Vagina (tissue), 2 donors: ENCODE measurements around the gene ZMYND11. TPM values are rescaled to one million over a fixed set of nuclear protein-coding genes. Genes with fewer than 3 reads are reported as not detected.
"Not testable (repeated sequence)": the region's sequence is repeated elsewhere in the genome, so short reads cannot be mapped to it uniquely, and the experiment has no call there.

Experiments used
- DNase-seq, 2 donors: peaks; one replicate each; pipeline ENCODE4 v3.0.0-alpha.2; 2017; ENCODE audit errors: extremely low spot score in 2 of 2
- H3K27ac ChIP-seq: fragments of 200-600 bp; sonication (generic); one replicate; pipeline ENCODE4 v1.5.1; 2019
- H3K27me3 ChIP-seq: fragments of 200-600 bp; sonication (generic); one replicate; pipeline ENCODE4 v1.5.1; 2019
- H3K36me3 ChIP-seq, 2 donors: fragments of 200-600 bp; sonication (generic); one replicate each; pipeline ENCODE4 v1.5.1; 2017 to 2019
- H3K4me1 ChIP-seq: fragments of 200-600 bp; sonication (generic); one replicate; pipeline ENCODE4 v1.5.1; 2019
- H3K4me3 ChIP-seq, 2 donors: fragments of 200-600 bp; sonication (generic); 1 replicate in 1 of 2; 2 replicates in 1 of 2; pipeline ENCODE4 v1.5.1; 2016 to 2019
- H3K9me3 ChIP-seq: fragments of 200-600 bp; sonication (generic); one replicate; pipeline ENCODE4 v1.5.1; 2019
- POLR2A ChIP-seq, 2 donors: fragments of 450-650 bp; IDR thresholded peaks; one replicate each; pipeline ENCODE4 v1.6.1; 2017; ENCODE audit warnings: antibody characterized with exemption in 2 of 2, mild to moderate bottlenecking in 2 of 2, moderate library complexity in 2 of 2
- POLR2AphosphoS5 ChIP-seq, 2 donors: sonication (generic); formaldehyde crosslinking; IDR thresholded peaks; one replicate each; pipeline ENCODE4 v1.9.0; 2017; ENCODE audit warnings: antibody characterized with exemption in 2 of 2, mild to moderate bottlenecking in 2 of 2, low read depth in 1 of 2; ENCODE audit not compliant: insufficient read depth in 1 of 2
- intact Hi-C: fragments of 100-400 bp; cut with DNase I; formaldehyde crosslinking; loops from one replicate; pipeline ENCODE4 v1.15.1; 2023
- total RNA-seq: library from RNA; depleted of rRNA; stranded (reverse); fragments of >200 nt; gene quantifications from one replicate; pipeline ENCODE4 v1.2.3, GENCODE V29; 2016
- TF ChIP-seq, protein P1 (sequence below), 3 experiments: fragments of 450-650 bp in 2 of 3; fragments of 200-600 bp in 1 of 3; sonication (generic) in 1 of 3; IDR thresholded peaks; one replicate each; pipeline ENCODE4 v1.5.1; 2017 to 2019; ENCODE audit warnings: antibody characterized with exemption in 3 of 3, mild to moderate bottlenecking in 2 of 3, moderate library complexity in 2 of 3

ZMYND11 gene
- total RNA-seq, 1 donor from 2014 or later: 46.4 TPM

DNA sequence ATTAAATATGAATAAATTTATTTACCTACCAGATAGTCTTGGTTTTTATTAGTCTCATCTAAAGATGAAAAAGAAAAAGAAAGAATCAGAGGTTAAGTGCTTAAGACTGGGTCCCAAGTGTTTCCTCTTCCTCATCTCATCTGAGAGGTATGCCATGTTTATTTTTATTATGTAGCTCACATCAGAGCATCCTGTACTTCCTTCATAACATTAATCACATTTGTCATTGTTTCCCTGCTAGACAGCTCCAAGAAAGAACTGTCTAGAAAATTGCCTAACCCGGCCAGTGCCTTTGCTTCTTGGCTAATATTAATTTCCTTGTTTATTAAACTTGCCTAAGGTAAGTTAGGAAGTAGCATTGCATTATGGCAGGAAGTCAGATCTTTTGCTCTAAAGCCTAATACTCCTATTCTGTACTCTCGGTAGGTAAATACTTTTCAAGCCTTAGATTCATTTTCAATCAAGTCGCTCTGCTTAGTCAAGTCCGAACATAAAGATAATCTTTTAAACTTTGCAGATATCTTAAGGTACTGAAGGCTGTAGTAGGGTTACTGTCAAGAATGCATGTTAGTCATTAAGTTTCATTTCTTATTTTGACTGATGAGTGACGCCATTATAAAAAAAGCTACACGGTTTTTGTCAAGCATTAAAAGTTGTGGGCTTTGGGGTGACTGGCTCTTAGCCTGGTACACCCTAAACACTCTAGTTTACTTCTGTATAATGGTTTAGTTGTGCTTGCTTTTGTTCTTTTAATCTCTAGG is 47.4 kb downstream of the ZMYND11 start:
- Histone ChIP-seq H3K4me3 (no peak overlapping the region), H3K36me3 (peaks cover 0 to 26% of the 10 kb centered on the region in 2 donors), H3K27ac (no peak overlapping the region), H3K9me3 (peaks cover 4% of the 10 kb centered on the region), H3K27me3 (no peaks in the 10 kb centered on the region), H3K4me1 (peaks cover 9% of the 10 kb centered on the region)
- intact Hi-C loops: no loop called here
- no peak for DNase-seq
- no peak for TF ChIP-seq POLR2A (IDR thresholded peaks at IDR 0.05)
- peak in 1 of 2 donors; percentile 78 for TF ChIP-seq POLR2AphosphoS5 (IDR thresholded peaks at IDR 0.05; ENCODE audit: insufficient read depth in 1 of 2, low read depth in 1 of 2)
- TF ChIP-seq, protein P1, sequence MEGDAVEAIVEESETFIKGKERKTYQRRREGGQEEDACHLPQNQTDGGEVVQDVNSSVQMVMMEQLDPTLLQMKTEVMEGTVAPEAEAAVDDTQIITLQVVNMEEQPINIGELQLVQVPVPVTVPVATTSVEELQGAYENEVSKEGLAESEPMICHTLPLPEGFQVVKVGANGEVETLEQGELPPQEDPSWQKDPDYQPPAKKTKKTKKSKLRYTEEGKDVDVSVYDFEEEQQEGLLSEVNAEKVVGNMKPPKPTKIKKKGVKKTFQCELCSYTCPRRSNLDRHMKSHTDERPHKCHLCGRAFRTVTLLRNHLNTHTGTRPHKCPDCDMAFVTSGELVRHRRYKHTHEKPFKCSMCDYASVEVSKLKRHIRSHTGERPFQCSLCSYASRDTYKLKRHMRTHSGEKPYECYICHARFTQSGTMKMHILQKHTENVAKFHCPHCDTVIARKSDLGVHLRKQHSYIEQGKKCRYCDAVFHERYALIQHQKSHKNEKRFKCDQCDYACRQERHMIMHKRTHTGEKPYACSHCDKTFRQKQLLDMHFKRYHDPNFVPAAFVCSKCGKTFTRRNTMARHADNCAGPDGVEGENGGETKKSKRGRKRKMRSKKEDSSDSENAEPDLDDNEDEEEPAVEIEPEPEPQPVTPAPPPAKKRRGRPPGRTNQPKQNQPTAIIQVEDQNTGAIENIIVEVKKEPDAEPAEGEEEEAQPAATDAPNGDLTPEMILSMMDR (IDR thresholded peaks at IDR 0.05): no peak

DNA sequence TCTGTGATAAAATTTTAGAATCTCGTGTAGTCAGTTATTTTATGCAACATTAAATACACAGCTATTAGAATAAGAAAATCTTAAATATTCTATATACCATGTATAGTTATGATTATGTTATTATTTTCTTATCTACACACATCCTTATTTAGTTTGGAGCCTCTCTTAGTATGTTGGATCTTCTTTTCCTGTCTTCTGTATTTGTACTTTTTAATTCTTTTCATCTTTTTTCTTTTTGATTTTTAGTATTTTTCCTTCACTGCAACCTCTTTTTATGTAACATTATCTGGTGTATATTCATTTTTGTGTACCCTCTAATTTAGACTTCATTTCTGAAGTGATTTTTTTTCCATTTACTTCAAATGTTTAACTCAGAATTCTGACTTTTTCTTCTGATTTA is 48.9 kb downstream of the ZMYND11 start:
- Histone ChIP-seq H3K9me3 (peaks cover 4% of the 10 kb centered on the region), H3K27me3 (no peaks in the 10 kb centered on the region), H3K27ac (no peak overlapping the region), H3K4me1 (peaks cover 9% of the 10 kb centered on the region), H3K36me3 (peaks cover 0 to 26% of the 10 kb centered on the region in 2 donors), H3K4me3 (no peak overlapping the region)
- TF ChIP-seq, protein P1 (IDR thresholded peaks at IDR 0.05): no peak
- TF ChIP-seq POLR2AphosphoS5 (IDR thresholded peaks at IDR 0.05; ENCODE audit: insufficient read depth in 1 of 2, low read depth in 1 of 2) (no peak), POLR2A (IDR thresholded peaks at IDR 0.05) (no peak)
- intact Hi-C loops: no loop called here
- DNase-seq: no peak

DNA sequence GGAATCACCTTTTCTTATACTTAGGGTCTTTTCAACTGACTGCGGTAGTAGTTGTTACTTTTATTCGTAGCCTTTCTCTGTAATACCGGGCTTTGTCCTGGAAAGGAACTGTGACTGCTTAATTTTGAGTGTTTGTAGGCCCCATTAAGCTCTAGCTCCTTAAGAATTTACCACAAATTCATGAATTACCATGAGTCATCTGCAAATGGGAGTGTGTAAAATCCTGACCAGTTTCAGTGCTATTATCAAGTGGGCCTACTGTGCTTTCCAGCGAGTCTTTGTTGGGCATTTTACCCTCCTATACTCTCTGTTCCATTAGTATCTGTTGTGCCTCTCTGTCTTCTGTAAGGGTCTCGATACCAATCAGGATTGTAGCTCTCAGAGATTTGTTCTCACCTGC is 49.7 kb downstream of the ZMYND11 start:
- Histone ChIP-seq H3K27ac (no peak overlapping the region), H3K9me3 (peaks cover 4% of the 10 kb centered on the region), H3K4me3 (no peak overlapping the region), H3K27me3 (no peaks in the 10 kb centered on the region), H3K4me1 (peaks cover 9% of the 10 kb centered on the region), H3K36me3 (peaks cover 0 to 26% of the 10 kb centered on the region in 2 donors)
- TF ChIP-seq, protein P1 (IDR thresholded peaks at IDR 0.05): no peak
- TF ChIP-seq POLR2A (IDR thresholded peaks at IDR 0.05): no peak
- no peak for TF ChIP-seq POLR2AphosphoS5 (IDR thresholded peaks at IDR 0.05; ENCODE audit: insufficient read depth in 1 of 2, low read depth in 1 of 2)
- no peak for DNase-seq
- intact Hi-C loops: no loop called here

DNA sequence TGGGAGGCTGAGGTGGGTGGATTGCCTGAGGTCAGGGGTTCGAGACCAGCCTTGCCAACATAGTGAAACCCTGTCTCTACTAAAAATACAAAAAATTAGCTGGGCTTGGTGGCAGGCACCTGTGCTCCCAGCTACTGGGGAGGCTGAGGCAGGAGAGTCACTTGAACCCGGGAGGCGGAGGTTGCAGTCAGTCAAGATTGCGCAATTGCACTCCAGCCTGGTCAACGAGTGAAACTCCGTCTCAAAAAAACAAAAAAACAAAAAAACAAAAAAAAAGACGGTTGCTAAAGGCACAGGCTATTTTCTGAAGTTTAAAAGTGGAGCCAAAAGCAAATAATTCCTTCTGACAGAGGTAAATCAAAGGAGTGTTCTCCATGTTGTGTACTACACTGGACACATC is 50.3 kb downstream of the ZMYND11 start:
- intact Hi-C loops, H3K27ac ChIP-seq, H3K4me1 ChIP-seq, H3K9me3 ChIP-seq, DNase-seq, H3K4me3 ChIP-seq, H3K27me3 ChIP-seq: not testable (repeated sequence)
- peaks cover 0 to 26% of the 10 kb centered on the region in 2 donors for H3K36me3 ChIP-seq

DNA sequence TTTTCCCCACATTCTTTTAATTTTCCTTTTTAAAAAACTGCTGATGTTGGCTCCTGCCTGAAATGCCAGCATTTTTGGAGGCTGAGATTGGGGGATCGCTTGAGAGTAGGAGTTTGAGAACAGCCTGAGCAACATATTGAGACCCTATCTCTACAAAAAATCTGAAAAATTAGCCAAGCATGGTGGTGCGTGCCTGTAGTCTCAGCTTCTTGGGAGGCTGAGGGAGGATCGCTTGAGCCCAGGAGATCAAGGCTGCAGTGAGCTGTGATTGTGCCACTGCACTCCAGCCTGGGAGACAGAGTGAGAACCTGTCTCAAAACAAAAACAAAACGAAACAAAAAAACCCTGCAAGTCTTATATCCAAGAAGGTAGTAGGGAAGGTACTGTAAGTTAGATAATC is 51.7 kb downstream of the ZMYND11 start:
- intact Hi-C loops: no loop called here
- peaks cover 4% of the 10 kb centered on the region for H3K9me3 ChIP-seq
- no peak for TF ChIP-seq POLR2AphosphoS5 (IDR thresholded peaks at IDR 0.05; ENCODE audit: insufficient read depth in 1 of 2, low read depth in 1 of 2)
- TF ChIP-seq POLR2A (IDR thresholded peaks at IDR 0.05): no peak
- TF ChIP-seq, protein P1 (IDR thresholded peaks at IDR 0.05): no peak
- peaks cover 9% of the 10 kb centered on the region for H3K4me1 ChIP-seq
- H3K27ac ChIP-seq: no peak overlapping the region
- no peak overlapping the region for H3K4me3 ChIP-seq
- peaks cover 0 to 19% of the 10 kb centered on the region in 2 donors for H3K36me3 ChIP-seq
- DNase-seq: no peak
- no peaks in the 10 kb centered on the region for H3K27me3 ChIP-seq
